WERI-Rb-1 (cell line): ENCODE measurements around the gene GHITM.
"Not testable (repeated sequence)": the region's sequence is repeated elsewhere in the genome, so short reads cannot be mapped to it uniquely, and the experiment has no call there.

Source experiments
- DNase-seq: peaks from one replicate; pipeline ENCODE4 v3.0.0-alpha.2; 2020
- H3K27ac ChIP-seq: fragments of 250-450 bp; sonication (Bioruptor Pico); 2 replicates; pipeline ENCODE4 v1.5.1; 2020; ENCODE audit warnings: mild to moderate bottlenecking, moderate library complexity
- H3K27me3 ChIP-seq: fragments of 250-450 bp; sonication (Bioruptor Pico); 2 replicates; pipeline ENCODE4 v1.5.1; 2021; ENCODE audit warnings: mild to moderate bottlenecking, low read depth, moderate library complexity; ENCODE audit not compliant: insufficient read depth, severe bottlenecking
- H3K36me3 ChIP-seq: fragments of 250-450 bp; sonication (Bioruptor Pico); 2 replicates; pipeline ENCODE4 v1.5.1; 2020; ENCODE audit warnings: mild to moderate bottlenecking, moderate library complexity
- H3K4me3 ChIP-seq: 2 replicates; pipeline ENCODE4 v1.5.1; 2011; ENCODE audit warnings: low read depth, mild to moderate bottlenecking, control low read depth, low read length
- H3K9me3 ChIP-seq: fragments of 250-450 bp; sonication (Bioruptor Pico); 2 replicates; pipeline ENCODE4 v1.5.1; 2021; ENCODE audit warnings: mild to moderate bottlenecking, moderate library complexity; ENCODE audit not compliant: severe bottlenecking
- CTCF ChIP-seq: IDR thresholded peaks from 2 replicates; pipeline ENCODE4 v1.5.1; 2011; ENCODE audit warnings: low read depth, mild to moderate bottlenecking, control low read depth, inconsistent platforms, low read length

Gene GHITM

GRCh38 chr10:84160663-84161362 lies 21.5 kb downstream of the GHITM start:
- no peak for TF ChIP-seq CTCF
- H3K9me3 ChIP-seq = no peaks in the 10 kb centered on the region
- no peak overlapping the region for H3K4me3 ChIP-seq
- H3K27me3 ChIP-seq = no peaks in the 10 kb centered on the region
- DNase-seq = no peak
- no peaks in the 10 kb centered on the region for H3K36me3 ChIP-seq
- H3K27ac ChIP-seq = no peak overlapping the region

GRCh38 chr10:84163996-84164395 lies 24.7 kb downstream of the GHITM start:
- H3K27me3 ChIP-seq = no peaks in the 10 kb centered on the region
- no peak overlapping the region for H3K4me3 ChIP-seq
- H3K9me3 ChIP-seq = peaks cover 5% of the 10 kb centered on the region
- DNase-seq = no peak
- no peaks in the 10 kb centered on the region for H3K36me3 ChIP-seq
- no peak overlapping the region for H3K27ac ChIP-seq
- no peak for TF ChIP-seq CTCF

- Histone ChIP-seq H3K4me3 (no peak overlapping the region), H3K36me3 (no peaks in the 10 kb centered on the region), H3K27me3 (no peaks in the 10 kb centered on the region), H3K27ac (no peak overlapping the region), H3K9me3 (peaks cover 5% of the 10 kb centered on the region)
- no peak for TF ChIP-seq CTCF
- no peak for DNase-seq
Measured at GRCh38 chr10:84164442-84164841, 25.1 kb downstream of the GHITM start.

GRCh38 chr10:84166620-84167288 lies 27.4 kb downstream of the GHITM start:
- Histone ChIP-seq H3K27me3 (no peaks in the 10 kb centered on the region), H3K9me3 (peaks cover 5% of the 10 kb centered on the region), H3K4me3 (no peak overlapping the region), H3K27ac (no peak overlapping the region), H3K36me3 (no peaks in the 10 kb centered on the region)
- no peak for DNase-seq
- no peak for TF ChIP-seq CTCF

- H3K27ac ChIP-seq, H3K4me3 ChIP-seq, H3K9me3 ChIP-seq, DNase-seq, H3K36me3 ChIP-seq, H3K27me3 ChIP-seq: not testable (repeated sequence)
Measured at GRCh38 chr10:84167289-84167653, 28.0 kb downstream of the GHITM start.

- DNase-seq, H3K9me3 ChIP-seq, H3K27me3 ChIP-seq, H3K27ac ChIP-seq, H3K4me3 ChIP-seq, H3K36me3 ChIP-seq: not testable (repeated sequence)
Measured at GRCh38 chr10:84168382-84168781, 29.1 kb downstream of the GHITM start.

GRCh38 chr10:84171237-84171636 lies 31.9 kb downstream of the GHITM start:
- H3K27me3 ChIP-seq, H3K9me3 ChIP-seq, H3K36me3 ChIP-seq, DNase-seq, H3K27ac ChIP-seq, H3K4me3 ChIP-seq: not testable (repeated sequence)

GRCh38 chr10:84171700-84172466 lies 32.6 kb downstream of the GHITM start:
- not testable (repeated sequence) for DNase-seq, H3K27me3 ChIP-seq, H3K27ac ChIP-seq, H3K9me3 ChIP-seq, H3K4me3 ChIP-seq, H3K36me3 ChIP-seq
